22Rv1 (cell line): ENCODE results near the gene NEK2.
A peak's percentile ranks its signal among the peaks of the same experiment; 100 is the strongest.
"Not testable (repeated sequence)": the region's sequence is repeated elsewhere in the genome, so short reads cannot be mapped to it uniquely, and the experiment has no call there.

Source experiments
- H3K27ac ChIP-seq: fragments of 450-650 bp; 2 replicates; pipeline ENCODE4 v1.5.1; 2017
- CTCF ChIP-seq: fragments of 450-650 bp; IDR thresholded peaks from 2 replicates; pipeline ENCODE4 v1.5.1; 2017; ENCODE audit warnings: mild to moderate bottlenecking
- ZFX ChIP-seq: fragments of 450-650 bp; IDR thresholded peaks from 2 replicates; pipeline ENCODE4 v1.6.1; 2017; ENCODE audit warnings: antibody characterized with exemption, borderline replicate concordance

Gene NEK2

DNA sequence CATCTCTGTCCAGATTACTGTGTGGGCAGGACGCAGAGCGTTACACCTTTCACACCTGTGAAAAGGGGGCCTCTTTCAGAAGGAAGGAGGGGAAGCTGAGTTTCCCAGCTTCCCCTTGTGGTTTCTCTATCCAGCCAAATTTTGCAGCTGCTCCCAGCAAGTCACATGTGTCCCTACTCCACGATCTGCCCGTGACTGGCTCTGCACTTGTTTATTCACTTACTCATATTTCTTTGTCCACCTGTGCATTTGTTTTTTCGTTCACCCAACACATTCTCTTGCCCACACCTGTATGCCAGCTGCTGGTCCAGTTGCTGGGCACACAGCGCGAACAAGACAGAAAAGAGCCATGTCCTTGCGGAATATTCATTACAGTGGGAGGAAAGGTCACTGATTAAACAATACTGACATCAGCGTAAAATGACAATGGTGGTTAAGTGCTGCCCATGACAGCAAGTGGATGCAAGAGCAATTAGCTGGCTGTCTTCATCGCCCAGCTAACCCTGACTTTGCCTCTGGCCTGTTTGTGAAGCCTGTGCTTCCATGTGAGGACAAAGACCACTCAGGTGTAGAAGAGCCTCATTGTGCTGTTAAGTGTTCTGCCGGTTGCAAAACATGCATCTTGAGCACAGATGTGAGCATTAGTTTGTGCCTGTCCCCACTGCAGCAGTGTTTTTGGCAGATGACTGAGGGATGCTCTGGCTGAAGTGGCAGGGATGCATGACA, 28.6 kb upstream of the NEK2 start:
- H3K27ac ChIP-seq: no peak overlapping the region
- no peak for TF ChIP-seq CTCF
- no peak for TF ChIP-seq ZFX

- TF ChIP-seq ZFX (no peak), CTCF (no peak)
- no peak overlapping the region for H3K27ac ChIP-seq
Observed at GRCh38 chr1:211701733-211702132, 26.3 kb upstream of the NEK2 start.

DNA sequence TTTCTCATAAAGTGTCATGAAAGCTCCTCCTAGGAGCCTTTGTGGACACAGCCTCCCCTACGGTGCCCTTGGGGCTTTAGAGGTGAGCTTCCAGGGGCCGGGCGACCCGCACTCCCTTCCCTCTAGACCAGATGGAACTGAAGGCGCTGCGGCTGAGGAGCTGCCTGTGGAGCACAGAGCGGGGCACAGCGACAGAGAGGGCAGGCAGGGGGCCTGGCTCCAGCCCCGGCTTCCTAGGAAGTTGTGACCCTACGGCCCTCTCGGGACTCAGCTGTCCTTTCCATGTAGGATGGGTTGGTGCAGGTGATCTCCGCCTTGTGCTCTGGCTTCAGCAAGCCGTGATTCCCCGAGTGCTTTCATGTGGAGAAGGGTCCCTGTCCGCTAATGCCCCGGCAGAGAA, 23.6 kb upstream of the NEK2 start:
- TF ChIP-seq CTCF (no peak), ZFX (no peak)

DNA sequence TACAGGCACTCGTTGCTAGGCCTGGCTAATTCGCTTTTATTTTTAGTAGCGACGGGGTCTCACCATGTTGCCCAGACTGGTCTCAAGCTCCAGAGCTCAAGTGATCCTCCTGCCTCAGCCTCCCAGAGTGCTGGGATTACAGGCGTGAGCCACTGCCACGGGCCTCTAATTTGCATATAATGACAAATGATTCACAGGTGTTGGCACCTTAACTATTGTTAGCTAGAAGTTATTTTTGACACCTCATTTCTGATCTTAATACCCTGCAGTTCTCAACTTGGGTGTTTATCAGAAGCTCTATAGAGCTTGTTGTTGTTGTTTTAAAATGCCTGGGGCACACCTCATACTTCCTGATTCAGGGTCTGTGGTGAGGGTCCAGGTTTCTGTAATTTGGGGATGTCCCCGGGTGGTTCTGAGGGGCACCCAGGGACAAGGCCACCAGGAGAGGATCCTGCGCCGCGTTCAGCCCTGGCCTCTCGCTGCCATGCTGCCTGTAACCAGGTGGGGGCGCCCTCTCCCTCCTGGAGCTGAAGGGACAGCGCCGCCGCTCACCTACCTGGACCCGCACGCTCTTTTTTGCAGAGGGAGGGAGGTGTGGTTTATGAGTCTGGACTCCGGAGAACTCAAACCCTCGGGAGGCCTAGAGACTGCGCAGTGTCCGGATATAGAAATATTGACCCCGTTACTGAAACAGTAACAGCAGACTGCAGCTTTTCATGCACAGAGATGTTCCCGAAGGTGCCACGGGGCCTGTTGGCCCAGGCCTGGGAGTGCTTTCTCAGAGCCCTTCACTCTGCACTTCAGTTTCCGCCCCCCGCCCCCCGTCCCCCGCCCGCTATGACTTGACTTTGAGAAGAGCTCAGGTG, 23.0 kb upstream of the NEK2 start:
- H3K27ac ChIP-seq: no peak overlapping the region
- TF ChIP-seq ZFX (no peak), CTCF (peak; percentile 100)

More for the DNA sequence above, 23.6 kb upstream of the NEK2 start:
- H3K27ac ChIP-seq: no peak overlapping the region

DNA sequence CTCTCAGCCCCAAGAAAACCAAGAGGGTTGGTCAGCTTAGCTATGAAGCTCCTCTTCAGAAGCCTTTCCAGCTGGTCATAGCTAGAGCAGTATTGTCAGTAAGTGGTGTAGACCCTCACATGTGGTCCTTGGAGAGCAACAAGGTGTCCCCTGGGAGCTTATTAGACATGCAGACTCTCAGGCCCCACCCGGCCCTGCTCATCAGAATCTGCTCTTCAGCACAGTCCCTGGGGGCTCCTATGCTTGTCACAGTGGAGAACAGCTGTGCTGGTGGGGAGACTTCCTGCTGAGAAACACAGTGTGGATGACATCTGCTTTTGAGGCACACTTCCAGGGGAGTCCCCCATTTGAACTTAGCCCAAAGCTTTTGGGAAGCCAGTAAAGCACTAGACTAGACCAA, 21.9 kb upstream of the NEK2 start:
- TF ChIP-seq CTCF (no peak), ZFX (no peak)
- H3K27ac ChIP-seq: no peak overlapping the region

DNA sequence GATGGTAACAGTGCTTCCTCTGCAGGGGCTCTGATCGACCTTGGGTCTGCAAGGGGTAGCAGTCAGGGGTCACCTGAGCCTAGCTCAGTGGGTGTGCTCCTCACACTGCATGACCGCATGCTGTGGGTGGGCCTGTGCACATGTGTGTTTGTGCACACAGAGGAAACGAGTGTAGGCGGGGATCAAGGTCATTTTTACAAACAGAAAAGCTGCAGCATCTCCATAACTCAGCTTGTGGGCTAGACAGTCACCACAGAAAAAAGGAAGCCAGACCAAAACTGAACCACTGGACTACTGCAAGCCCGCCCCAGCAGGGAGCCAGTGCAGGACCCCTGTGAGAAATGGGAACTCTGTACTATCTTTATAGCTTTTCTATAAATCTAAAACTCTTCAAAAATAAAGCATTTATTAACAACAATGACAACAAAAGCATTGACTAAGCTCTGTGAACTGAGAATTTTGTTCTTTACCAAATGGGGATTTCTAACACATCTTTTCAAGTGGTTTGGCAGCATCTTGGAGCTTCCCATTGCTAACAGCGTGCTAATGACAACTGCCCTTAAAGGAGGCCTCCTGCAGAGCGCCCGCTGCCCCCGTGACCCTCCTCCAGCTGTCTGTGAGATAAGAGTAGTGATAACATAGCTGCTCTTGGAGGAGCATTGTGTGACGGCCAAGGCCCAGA, 19.9 kb upstream of the NEK2 start:
- TF ChIP-seq ZFX (no peak), CTCF (no peak)
- H3K27ac ChIP-seq: no peak overlapping the region

GRCh38 chr1:211693911-211694310, 18.5 kb upstream of the NEK2 start:
- not testable (repeated sequence) for H3K27ac ChIP-seq
